K562 (cell line): ENCODE results near the gene ACCSL. TPM values are rescaled to one million over a fixed set of nuclear protein-coding genes. Genes with fewer than 3 reads are reported as not detected.

ENCODE experiments used
- BCL6 ChIP-seq: fragments of 250-450 bp; sonication (Bioruptor Pico); IDR thresholded peaks from 2 replicates; pipeline ENCODE4 v1.4.0; 2020
- CCNT2 ChIP-seq: IDR thresholded peaks from 2 replicates; pipeline ENCODE4 v1.6.1; 2011; ENCODE audit warnings: borderline replicate concordance, low read depth, mild to moderate bottlenecking, moderate library complexity, mixed read lengths, low read length; ENCODE audit not compliant: insufficient read length; ENCODE audit errors: extremely low read depth
- EGR1 ChIP-seq: fragments of 450-650 bp; conservative IDR thresholded peaks from 2 replicates; pipeline ENCODE4 v1.6.1; 2017; ENCODE audit warnings: mild to moderate bottlenecking
- EP400 ChIP-seq: fragments of 450-650 bp; IDR thresholded peaks from 2 replicates; pipeline ENCODE4 v1.6.1; 2017; ENCODE audit warnings: antibody characterized with exemption, mild to moderate bottlenecking, moderate library complexity
- GTF2A2 ChIP-seq: IDR thresholded peaks from 2 replicates; pipeline ENCODE4 v1.6.1; 2016; ENCODE audit warnings: mild to moderate bottlenecking, missing genetic modification characterization, missing compliant biosample characterization
- MCM5 ChIP-seq: fragments of 450-650 bp; IDR thresholded peaks from 2 replicates; pipeline ENCODE4 v1.6.1; 2016; ENCODE audit warnings: low read depth
- NBN ChIP-seq: fragments of 450-650 bp; IDR thresholded peaks from 2 replicates; pipeline ENCODE4 v1.6.1; 2016; ENCODE audit warnings: low read depth, mild to moderate bottlenecking
- NFIC ChIP-seq: fragments of 450-650 bp; IDR thresholded peaks from 2 replicates; pipeline ENCODE4 v1.6.1; 2017; ENCODE audit warnings: mild to moderate bottlenecking, inconsistent platforms
- PHB ChIP-seq: fragments of 250-450 bp; sonication (Bioruptor Pico); IDR thresholded peaks from 2 replicates; pipeline ENCODE4 v1.5.0; 2021
- PHF20 ChIP-seq: fragments of 450-650 bp; IDR thresholded peaks from 2 replicates; pipeline ENCODE4 v1.6.1; 2018; ENCODE audit not compliant: partially characterized antibody
- SUPT5H ChIP-seq: fragments of 450-650 bp; IDR thresholded peaks from 2 replicates; pipeline ENCODE4 v1.6.1; 2016
- TEAD1 ChIP-seq, 2 experiments: fragments of 450-650 bp in 1 of 2; sonication (generic) in 1 of 2; formaldehyde crosslinking; IDR thresholded peaks; 2 replicates each; pipeline versions ENCODE4 v1.4.0 to v1.8.0; 2020 to 2022; ENCODE audit warnings: mild to moderate bottlenecking in 2 of 2, missing genetic modification reagents in 1 of 2
- TRIM24 ChIP-seq, 2 experiments: fragments of 450-650 bp; IDR thresholded peaks; 2 replicates each; pipeline ENCODE4 v1.6.1; 2016
- ZNF12 ChIP-seq: sonication (generic); formaldehyde crosslinking; IDR thresholded peaks from 2 replicates; pipeline ENCODE4 v1.4.0; 2020; ENCODE audit warnings: mild to moderate bottlenecking, missing genetic modification reagents
- ZNF3 ChIP-seq: fragments of 250-450 bp; sonication (Bioruptor Pico); IDR thresholded peaks from 2 replicates; pipeline ENCODE4 v1.5.0; 2021; ENCODE audit warnings: mild to moderate bottlenecking, moderate library complexity
- polyA plus RNA-seq, 8 experiments: library from polyadenylated mRNA; depleted of rRNA in 4 of 8; stranded (reverse) in 5 of 8; unstranded in 3 of 8; fragments of >200 nt; fragmentation: Nextera tagmentation in 2 of 8; fragmentation: Illumina TruSeq in 1 of 8; extraction: Ambion mirVana in 2 of 8; extraction: Trizol in 1 of 8; gene quantifications; 2 replicates each; pipeline versions ENCODE4 v1.2.1 to v1.2.3, GENCODE V29; 2011 to 2014; ENCODE audit warnings: inconsistent platforms in 1 of 8, missing spikeins in 1 of 8
- total RNA-seq, 7 experiments: library from RNA; depleted of rRNA in 6 of 7; stranded (reverse); fragments of >200 nt in 6 of 7; fragmentation: Illumina TruSeq in 2 of 7; extraction: Trizol in 2 of 7; gene quantifications; 2 replicates each; pipeline versions ENCODE4 v1.2.1 to v1.2.3, GENCODE V29; 2011 to 2021; ENCODE audit warnings: low replicate concordance in 1 of 7
- TF ChIP-seq, protein P1 (sequence below): fragments of 250-450 bp; sonication (Bioruptor Pico); IDR thresholded peaks from 2 replicates; pipeline ENCODE4 v1.4.0; 2020
- TF ChIP-seq, protein P2 (sequence below), 2 experiments: fragments of 450-650 bp; formaldehyde crosslinking in 1 of 2; IDR thresholded peaks; 2 replicates each; pipeline versions ENCODE4 v1.4.0 to v1.6.1; 2014 to 2020; ENCODE audit warnings: mild to moderate bottlenecking in 2 of 2, borderline replicate concordance in 1 of 2, low read depth in 1 of 2
- TF ChIP-seq, protein P3 (sequence below): fragments of 250-450 bp; sonication (Bioruptor Pico); IDR thresholded peaks from 2 replicates; pipeline ENCODE4 v1.8.0; 2022; ENCODE audit warnings: moderate library complexity, mild to moderate bottlenecking, inconsistent platforms

ACCSL gene
- total and polyA plus RNA-seq, 9 of the 15 experiments (the other 6 are each of a cell fraction or from before 2014, with no cell fraction given) = not detected

DNA sequence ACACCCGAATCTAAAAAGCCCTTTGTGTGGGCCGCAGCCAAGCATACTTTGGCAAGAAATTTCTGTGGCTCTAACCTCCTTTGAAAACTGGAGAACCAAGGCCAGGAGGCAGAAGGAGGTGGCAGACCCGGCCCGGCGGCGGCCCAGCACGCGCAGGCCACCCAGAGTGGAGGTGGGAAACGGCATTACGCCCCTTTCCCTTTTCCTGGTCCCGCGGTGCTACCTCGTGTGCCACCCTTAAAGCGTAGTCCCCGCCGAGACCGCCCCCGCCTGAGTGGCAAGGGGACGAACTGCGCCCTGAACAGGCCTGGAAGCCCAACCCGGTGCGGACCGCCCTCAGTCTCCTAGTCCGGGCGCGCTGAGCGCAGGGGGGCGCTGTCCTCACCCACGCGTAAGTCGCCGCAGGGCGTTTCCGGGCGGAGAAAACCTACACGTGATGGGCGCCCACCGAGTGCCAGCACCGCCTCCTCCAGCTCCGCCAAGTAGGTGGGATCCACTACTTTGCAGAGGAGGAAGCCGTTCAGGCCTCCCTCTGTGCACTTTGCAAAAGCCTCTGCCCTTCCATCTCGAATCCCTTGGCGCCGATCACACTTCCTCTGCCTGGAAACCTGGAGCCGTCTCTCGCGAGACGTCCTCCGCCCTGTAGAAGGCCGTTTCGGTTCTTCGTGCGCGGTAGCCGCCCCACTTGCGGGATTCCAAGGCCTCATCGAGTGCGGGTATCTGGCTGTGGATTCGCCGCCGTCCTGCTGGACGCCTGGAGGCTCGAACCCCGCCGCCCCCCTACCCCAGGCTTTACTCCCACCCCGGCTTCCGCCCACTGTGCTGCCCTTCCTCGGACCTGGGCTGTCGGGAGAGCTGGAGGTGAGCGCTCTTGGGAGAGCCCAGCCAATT is 18.3 kb downstream of the ACCSL start, which contains the start of gene ACCS (continued):
- peak; percentile 94 for TF ChIP-seq EGR1
- TF ChIP-seq, protein P1, sequence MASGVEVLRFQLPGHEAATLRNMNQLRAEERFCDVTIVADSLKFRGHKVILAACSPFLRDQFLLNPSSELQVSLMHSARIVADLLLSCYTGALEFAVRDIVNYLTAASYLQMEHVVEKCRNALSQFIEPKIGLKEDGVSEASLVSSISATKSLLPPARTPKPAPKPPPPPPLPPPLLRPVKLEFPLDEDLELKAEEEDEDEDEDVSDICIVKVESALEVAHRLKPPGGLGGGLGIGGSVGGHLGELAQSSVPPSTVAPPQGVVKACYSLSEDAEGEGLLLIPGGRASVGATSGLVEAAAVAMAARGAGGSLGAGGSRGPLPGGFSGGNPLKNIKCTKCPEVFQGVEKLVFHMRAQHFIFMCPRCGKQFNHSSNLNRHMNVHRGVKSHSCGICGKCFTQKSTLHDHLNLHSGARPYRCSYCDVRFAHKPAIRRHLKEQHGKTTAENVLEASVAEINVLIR (CRISPR knock-in tag) = no peak
- TF ChIP-seq MCM5 = no peak
- no peak for TF ChIP-seq ZNF3 (CRISPR knock-in tag)
- peak; percentile 97 for TF ChIP-seq EP400
- TF ChIP-seq BCL6 (CRISPR knock-in tag) = no peak
- peak; percentile 14 to 45; a peak in 1 of 4 replicates for TF ChIP-seq TRIM24 (IDR thresholded peaks at IDR 0.05)
- TF ChIP-seq NBN = peak; percentile 76; the same call in 1 of the 2 replicates
- peak; percentile 86 for TF ChIP-seq SUPT5H
- peak; percentile 83 for TF ChIP-seq PHF20
- TF ChIP-seq, protein P2, sequence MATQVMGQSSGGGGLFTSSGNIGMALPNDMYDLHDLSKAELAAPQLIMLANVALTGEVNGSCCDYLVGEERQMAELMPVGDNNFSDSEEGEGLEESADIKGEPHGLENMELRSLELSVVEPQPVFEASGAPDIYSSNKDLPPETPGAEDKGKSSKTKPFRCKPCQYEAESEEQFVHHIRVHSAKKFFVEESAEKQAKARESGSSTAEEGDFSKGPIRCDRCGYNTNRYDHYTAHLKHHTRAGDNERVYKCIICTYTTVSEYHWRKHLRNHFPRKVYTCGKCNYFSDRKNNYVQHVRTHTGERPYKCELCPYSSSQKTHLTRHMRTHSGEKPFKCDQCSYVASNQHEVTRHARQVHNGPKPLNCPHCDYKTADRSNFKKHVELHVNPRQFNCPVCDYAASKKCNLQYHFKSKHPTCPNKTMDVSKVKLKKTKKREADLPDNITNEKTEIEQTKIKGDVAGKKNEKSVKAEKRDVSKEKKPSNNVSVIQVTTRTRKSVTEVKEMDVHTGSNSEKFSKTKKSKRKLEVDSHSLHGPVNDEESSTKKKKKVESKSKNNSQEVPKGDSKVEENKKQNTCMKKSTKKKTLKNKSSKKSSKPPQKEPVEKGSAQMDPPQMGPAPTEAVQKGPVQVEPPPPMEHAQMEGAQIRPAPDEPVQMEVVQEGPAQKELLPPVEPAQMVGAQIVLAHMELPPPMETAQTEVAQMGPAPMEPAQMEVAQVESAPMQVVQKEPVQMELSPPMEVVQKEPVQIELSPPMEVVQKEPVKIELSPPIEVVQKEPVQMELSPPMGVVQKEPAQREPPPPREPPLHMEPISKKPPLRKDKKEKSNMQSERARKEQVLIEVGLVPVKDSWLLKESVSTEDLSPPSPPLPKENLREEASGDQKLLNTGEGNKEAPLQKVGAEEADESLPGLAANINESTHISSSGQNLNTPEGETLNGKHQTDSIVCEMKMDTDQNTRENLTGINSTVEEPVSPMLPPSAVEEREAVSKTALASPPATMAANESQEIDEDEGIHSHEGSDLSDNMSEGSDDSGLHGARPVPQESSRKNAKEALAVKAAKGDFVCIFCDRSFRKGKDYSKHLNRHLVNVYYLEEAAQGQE (IDR thresholded peaks at IDR 0.05; ENCODE audit: borderline replicate concordance) = peak; percentile 77
- TF ChIP-seq, protein P2 (CRISPR knock-in tag; IDR thresholded peaks at IDR 0.05; ENCODE audit: low read depth) = no peak
- no peak for TF ChIP-seq GTF2A2 (tag)
- TF ChIP-seq, protein P3, sequence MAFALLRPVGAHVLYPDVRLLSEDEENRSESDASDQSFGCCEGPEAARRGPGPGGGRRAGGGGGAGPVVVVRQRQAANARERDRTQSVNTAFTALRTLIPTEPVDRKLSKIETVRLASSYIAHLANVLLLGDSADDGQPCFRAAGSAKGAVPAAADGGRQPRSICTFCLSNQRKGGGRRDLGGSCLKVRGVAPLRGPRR (CRISPR knock-in tag) = no peak
- TF ChIP-seq TEAD1 (CRISPR knock-in tag; IDR thresholded peaks at IDR 0.05) = peak in 1 of 2 experiments; percentile 86; a peak in 2 of 4 replicates
- TF ChIP-seq NFIC = peak; percentile 53; the same call in 1 of the 2 replicates
- peak; percentile 74 for TF ChIP-seq CCNT2
- no peak for TF ChIP-seq PHB (CRISPR knock-in tag)
- TF ChIP-seq ZNF12 (CRISPR knock-in tag) = no peak; the same call in 1 of the 2 replicates
